GM21825 (cell line): ENCODE results near the gene MT1G.
"Not testable (repeated sequence)": the region's sequence is repeated elsewhere in the genome, so short reads cannot be mapped to it uniquely, and the experiment has no call there.

Source experiments
- ATAC-seq: cut with Tn5 transposase; IDR thresholded peaks from one replicate; pipeline ENCODE4 v1.9.1; 2021; ENCODE audit warnings: mild to moderate bottlenecking, moderate library complexity; ENCODE audit not compliant: unreplicated experiment

The MT1G gene

GRCh38 chr16:56665286-56666261 is 2.3 kb downstream of the MT1G start:
- ATAC-seq = not testable (repeated sequence)

- no peak for ATAC-seq
Observed at GRCh38 chr16:56664506-56664905, 3.4 kb downstream of the MT1G start.

DNA sequence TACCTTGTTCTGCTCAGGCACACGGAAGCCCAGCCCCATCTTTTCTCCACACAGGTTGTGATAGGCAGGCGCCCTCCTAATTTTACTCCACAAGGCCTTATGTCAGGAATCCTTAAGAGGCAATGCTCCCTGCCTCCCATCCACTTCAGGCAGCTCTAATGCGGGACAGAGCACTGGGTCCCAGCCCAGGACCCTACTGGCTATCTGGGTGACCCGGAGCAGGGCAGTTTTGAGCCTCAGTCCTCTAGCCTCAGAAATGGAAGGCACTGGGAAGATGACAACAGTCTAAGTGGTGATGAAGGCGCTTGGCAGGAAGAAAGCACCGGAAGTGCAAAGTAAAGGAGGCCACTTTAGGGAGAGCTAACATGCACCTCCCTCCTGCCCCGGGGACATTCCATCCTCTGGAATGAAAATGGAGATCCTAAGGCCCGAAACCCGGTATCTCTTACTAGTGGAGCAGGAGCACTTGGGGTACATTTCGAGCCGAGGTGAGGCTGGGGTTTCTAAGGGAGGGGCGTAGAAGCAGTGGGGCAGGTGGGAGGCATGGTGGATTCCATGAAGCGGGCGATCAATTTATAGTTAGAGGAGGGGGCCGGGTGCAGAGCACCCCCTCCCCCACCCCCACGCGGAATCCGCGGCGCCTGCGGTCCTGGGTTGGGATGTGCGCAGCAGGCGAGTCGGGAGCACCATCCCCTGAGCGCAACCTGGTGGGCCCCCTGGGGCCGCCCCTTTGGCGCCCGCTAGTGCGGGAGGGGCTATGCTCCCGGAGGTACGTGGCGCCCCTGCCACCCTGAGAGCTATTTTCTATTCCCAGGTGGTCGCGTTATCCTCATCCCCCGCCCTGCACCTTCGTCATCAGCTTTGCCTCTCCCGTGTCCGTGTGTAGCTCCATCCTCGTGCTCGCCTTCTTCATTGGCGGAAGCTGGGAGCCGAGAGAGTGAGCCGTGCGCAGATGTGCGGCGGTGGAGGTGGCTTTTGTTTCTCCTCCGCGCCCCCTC is 5.2 kb downstream of the MT1G start:
- no peak for ATAC-seq

GRCh38 chr16:56658327-56658875 is 9.5 kb downstream of the MT1G start:
- ATAC-seq = no peak

- ATAC-seq = no peak
Observed at GRCh38 chr16:56657555-56658326, 10.1 kb downstream of the MT1G start, which contains the start of gene MT1F. MT1F (plus strand) TSS chr16:56657959; CDS start chr16:56658059, 100 bp downstream.

DNA sequence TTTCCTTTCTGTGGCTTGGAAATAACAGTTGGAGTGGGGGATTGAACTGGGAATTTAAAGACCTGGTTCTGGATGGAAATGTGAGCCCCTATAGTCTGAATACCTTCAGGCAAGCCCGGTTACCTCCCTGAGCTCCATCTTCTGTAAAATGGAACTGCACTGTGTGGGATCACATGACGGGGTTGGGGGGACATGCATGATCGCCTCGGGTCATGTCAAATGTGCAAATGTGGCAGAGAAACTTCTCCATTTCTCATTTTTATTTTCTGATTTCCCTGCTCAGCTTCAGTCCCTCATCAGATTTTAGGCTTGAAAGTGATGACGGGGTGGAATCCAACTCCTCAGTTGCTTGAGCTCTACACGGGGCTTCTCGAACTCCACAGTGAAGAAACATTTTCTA is 14.6 kb downstream of the MT1G start:
- no peak for ATAC-seq

DNA sequence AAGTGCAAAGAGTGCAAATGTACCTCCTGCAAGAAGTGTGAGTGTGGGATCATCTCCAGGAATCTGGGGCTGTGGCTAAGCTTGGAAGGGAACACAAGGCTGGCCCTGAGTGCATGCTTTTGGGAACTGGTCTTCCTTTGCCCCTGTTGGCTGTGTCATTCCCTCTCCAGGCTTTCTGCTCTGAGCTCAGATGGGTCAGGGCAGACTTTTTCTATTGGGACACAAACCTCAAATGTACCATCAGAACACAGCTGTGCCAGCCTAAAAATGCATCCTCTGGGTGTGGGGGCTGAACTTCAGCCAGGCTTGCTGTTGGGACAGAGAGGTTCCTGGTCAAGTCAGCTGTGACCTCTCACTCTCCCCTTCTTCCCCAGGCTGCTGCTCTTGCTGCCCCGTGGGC is 15.3 kb downstream of the MT1G start:
- no peak for ATAC-seq

DNA sequence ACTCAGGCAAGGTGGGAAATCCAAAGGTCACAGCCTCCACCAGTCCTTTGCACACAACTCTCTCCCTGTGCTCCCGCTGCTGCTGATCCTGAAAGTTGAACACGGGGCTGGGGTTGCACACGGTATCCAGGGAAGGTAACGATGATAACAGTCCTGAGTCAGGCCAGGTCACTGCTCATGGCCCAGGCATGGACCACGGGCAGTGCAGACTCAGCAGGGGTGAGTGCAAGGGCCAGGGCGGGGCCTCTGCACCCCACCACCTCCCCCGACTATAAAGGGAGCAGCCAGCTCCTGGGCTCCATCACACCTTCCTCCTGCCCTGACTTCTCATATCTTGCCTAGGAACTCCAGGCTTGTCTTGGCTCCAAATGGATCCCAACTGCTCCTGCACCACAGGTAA is 16.3 kb downstream of the MT1G start, which contains the start of gene MT1B:
Gene MT1B, plus strand, starts transcription at position 301 of the 400 bp plus-strand sequence. Its CDS starts 68 bp downstream, at position 369.
- no peak for ATAC-seq

DNA sequence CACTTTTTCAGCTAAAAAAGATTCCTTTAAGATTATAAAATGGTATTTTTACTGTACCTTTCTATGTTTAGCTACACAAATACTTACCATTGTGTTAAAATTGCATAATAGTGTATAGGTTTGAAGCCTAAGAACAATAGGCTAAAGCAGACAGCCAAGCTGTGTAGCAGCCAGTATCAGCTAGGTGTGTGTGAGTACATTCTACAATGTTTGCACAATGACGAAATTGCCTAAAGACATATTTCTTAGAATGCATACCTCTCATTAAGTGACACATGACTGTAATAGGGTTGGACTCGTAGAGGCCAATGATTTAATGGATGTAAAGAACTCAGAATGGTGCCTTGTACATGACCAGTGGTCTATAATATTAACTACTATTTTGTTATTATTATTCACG is 18.0 kb downstream of the MT1G start:
- ATAC-seq = no peak

DNA sequence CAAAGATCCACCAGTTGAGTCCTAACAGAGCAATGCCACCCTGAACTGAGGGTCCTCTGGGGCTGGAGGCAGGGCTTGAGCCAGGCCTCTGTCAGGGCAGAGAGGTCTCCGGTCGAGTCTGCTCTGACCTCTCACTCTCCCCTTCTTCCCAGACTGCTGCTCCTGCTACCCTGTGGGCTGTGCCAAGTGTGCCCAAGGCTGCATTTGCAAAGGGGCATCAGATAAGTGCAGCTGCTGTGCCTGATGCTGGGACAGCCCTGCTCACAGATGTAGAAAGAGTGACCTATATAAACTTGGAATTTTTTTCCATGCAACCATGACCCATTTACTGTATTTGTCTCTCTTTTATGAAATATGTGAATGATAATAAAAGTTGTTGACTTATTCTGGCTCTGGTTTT is 18.6 kb downstream of the MT1G start:
- no peak for ATAC-seq

- no peak for ATAC-seq
Observed at GRCh38 chr16:56647641-56648431, 20.0 kb downstream of the MT1G start.

DNA sequence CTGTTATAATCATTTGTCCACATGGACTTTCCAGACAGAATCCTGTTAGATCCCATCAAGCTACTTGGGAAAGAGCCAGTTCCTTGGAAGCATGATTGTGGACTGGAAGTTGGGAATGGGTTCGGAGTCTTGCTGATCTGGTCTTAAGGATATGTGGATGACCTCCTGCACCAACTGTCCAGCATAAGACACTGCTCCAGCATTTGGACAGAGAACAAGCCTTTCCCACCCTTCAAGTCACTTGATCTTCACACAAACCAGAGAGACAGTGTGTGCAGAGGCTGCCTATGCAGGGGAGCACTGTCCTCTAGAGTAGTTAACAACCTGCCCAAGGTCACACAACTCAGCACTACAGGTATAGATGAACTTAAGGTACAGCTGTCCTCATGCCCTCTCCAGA is 22.0 kb downstream of the MT1G start:
- no peak for ATAC-seq

DNA sequence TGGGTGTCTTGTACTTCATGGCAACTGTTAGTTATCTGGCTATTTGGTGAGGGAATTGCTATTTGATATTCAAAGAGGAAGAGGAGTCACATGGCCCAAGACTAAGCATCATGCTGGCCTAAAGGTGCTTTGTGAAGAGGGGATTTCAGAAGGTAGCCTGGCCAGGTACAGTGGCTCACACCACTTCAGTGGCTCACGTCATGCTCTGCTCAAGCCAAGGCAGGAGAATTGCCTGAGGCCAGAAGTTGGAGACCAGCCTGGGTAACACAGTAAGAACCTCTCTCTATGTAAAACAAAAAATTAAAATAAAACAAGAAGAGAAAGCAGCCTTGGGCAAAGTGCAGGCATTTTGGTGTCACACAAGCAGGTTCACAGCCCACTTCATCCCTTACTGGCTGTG is 22.6 kb downstream of the MT1G start:
- ATAC-seq = no peak

DNA sequence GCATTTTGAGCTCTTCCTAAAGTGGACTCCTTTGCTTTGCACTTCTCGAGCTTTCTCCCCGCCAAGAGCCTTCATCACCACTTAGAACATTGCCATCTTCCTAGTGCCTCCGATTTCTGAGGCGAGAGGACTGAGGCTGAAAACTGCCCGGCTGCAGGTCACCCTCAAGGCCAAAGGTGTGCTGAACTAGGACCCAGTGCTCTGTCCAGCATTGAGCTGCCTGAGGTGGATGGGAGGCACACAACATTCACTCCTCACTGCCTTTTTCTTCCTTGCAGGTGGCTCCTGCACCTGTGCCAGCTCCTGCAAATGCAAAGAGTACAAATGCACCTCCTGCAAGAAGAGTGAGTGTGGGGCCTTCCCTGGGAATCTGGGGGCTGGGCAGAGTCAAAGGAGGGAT is 24.0 kb downstream of the MT1G start:
- ATAC-seq = no peak

DNA sequence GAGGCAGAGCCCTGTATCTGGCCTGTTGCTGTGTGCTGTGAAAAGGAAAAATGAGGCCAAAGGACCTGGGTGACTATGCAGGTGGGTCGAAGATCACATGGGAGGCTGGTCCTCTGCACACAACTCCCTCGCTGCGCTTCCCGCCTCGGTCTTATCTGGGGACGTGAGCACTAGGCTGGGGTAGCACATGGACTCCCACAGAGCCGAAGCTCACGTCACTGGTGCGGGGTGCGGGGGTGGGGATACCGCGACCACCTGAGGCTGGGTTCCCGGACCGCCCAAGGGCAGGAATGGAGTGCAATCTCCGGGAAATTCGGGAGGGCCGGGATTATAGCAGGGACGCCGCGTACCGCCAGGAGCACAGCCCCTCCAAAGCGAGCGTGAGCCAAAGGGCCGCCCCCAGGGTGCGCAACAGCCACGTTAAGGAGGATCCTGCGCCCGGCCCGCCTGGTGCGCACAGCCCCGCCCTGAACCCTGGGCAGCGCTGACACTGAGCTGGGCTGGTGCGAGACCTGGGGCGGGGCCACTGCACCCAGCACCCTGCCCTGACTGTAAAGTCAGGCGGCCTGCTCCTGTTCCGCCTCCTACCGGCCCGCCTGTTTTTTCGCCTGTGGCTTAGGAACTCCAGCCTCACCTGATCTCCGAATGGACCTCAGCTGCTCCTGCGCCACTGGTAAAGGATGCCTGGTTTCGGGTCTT is 24.6 kb downstream of the MT1G start:
- ATAC-seq = no peak

GRCh38 chr16:56641166-56641565 is 26.7 kb downstream of the MT1G start:
- no peak for ATAC-seq

- ATAC-seq = no peak
Observed at GRCh38 chr16:56640076-56640475, 27.8 kb downstream of the MT1G start.

DNA sequence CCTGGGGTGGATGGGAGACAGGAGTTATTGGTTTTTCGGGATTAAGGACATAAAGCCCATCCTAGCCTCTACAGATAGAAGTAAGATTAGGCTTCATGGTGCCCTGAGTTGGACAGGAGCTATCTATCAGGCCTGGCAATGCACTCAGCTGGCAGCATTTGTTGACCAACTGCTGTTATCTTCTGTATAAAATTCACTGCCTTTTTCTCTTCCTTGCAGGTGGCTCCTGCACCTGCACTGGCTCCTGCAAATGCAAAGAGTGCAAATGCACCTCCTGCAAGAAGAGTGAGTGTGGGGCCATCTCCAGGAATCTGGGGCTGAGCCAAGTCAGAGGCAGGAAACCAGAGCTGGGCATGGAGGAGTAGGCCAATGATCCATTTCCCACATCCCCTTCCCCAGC is 28.8 kb downstream of the MT1G start:
- ATAC-seq = no peak
